Neural crest cell (in vitro differentiated cells): ENCODE data around the gene PSMF1. TPM values are rescaled to one million over a fixed set of nuclear protein-coding genes. Genes with fewer than 3 reads are reported as not detected.

ENCODE experiments used
- DNase-seq: peaks from one replicate; pipeline ENCODE4 v3.0.0; 2021; ENCODE audit warnings: low read depth, mixed read lengths, low spot score
- H3K27ac Mint-ChIP-seq: one replicate; pipeline ENCODE4 v1.8.0; 2021; ENCODE audit warnings: mild to moderate bottlenecking, mixed read lengths; ENCODE audit not compliant: unreplicated experiment
- H3K27me3 Mint-ChIP-seq: 2 replicates; pipeline ENCODE4 v1.8.0; 2021; ENCODE audit warnings: low read depth, mild to moderate bottlenecking, mixed read lengths
- H3K36me3 Mint-ChIP-seq: 2 replicates; pipeline ENCODE4 v1.8.0; 2021; ENCODE audit warnings: low read depth, mild to moderate bottlenecking, mixed read lengths
- H3K4me1 Mint-ChIP-seq: 2 replicates; pipeline ENCODE4 v1.8.0; 2021; ENCODE audit warnings: mixed read lengths
- H3K4me3 Mint-ChIP-seq: one replicate; pipeline ENCODE4 v1.8.0; 2021; ENCODE audit warnings: mild to moderate bottlenecking, mixed read lengths
- H3K9me3 Mint-ChIP-seq: 2 replicates; pipeline ENCODE4 v1.8.0; 2021; ENCODE audit warnings: mixed read lengths
- CTCF ChIP-seq: fragments of 200-600 bp; sonication (generic); conservative IDR thresholded peaks from 2 replicates; pipeline ENCODE4 v1.5.0; 2021; ENCODE audit warnings: antibody characterized with exemption, mild to moderate bottlenecking
- total RNA-seq: library from RNA; stranded (reverse); gene quantifications from 2 replicates; pipeline ENCODE4 v1.2.1, GENCODE V29; 2021

PSMF1 gene
- total RNA-seq, 1 donor from 2014 or later = 107 TPM

DNA sequence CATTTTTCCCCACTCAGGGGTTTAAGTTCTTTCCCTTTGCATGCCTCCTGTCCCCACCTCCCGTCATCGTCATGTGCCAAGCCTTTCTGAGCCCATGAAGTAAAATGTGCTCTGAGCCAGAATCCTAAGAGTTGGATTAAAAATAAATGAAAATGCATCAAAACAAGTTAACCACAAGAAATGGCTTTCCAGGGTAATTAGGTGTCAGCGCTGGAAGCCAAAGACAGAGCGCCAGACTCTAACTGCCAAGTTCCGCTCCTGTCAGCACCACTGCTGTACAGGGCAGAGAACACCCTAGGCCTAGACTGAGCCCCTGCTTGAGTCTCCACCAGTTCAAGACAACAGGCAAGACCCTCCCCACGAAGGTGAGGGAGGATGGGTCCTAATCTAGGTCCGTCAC is 79.4 kb downstream of the PSMF1 start:
- H3K4me3 Mint-ChIP-seq = no peak overlapping the region
- no peaks in the 10 kb centered on the region for H3K4me1 Mint-ChIP-seq
- no peaks in the 10 kb centered on the region for H3K36me3 Mint-ChIP-seq
- H3K27ac Mint-ChIP-seq = no peak overlapping the region
- no peak for DNase-seq
- no peaks in the 10 kb centered on the region for H3K9me3 Mint-ChIP-seq
- no peak for TF ChIP-seq CTCF
- H3K27me3 Mint-ChIP-seq = peaks cover 4% of the 10 kb centered on the region

DNA sequence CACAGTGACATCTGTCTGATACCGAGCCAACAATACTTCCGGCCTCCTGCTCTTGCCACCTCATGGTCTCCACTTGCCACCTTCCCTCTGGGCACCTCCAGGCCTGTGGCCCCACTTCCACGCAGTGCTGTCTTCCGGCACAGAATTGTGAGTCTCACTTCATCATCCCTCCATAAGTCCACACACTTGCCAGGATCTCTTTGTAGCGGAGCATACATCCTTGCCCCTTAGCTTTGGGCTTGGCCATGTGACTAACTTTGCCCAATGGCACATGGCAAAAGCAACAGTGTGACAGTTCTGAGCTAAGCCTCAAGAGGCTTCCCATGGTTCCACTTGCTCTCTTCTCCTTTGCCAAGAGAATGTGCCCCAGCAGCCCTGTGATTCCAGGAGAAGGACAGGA is 80.3 kb downstream of the PSMF1 start:
- Mint-ChIP-seq H3K27ac (no peak overlapping the region), H3K36me3 (no peaks in the 10 kb centered on the region), H3K27me3 (peaks cover 4% of the 10 kb centered on the region), H3K4me1 (no peaks in the 10 kb centered on the region), H3K9me3 (no peaks in the 10 kb centered on the region), H3K4me3 (no peak overlapping the region)
- no peak for DNase-seq
- TF ChIP-seq CTCF = no peak

- Mint-ChIP-seq H3K4me1 (no peaks in the 10 kb centered on the region), H3K27me3 (peaks cover 4% of the 10 kb centered on the region), H3K9me3 (no peaks in the 10 kb centered on the region), H3K36me3 (no peaks in the 10 kb centered on the region), H3K4me3 (no peak overlapping the region), H3K27ac (no peak overlapping the region)
- TF ChIP-seq CTCF = no peak
- DNase-seq = no peak
Measured at GRCh38 chr20:1199212-1199873, 80.9 kb downstream of the PSMF1 start.

GRCh38 chr20:1199964-1200363 is 81.6 kb downstream of the PSMF1 start:
- Mint-ChIP-seq H3K27ac (no peak overlapping the region), H3K9me3 (no peaks in the 10 kb centered on the region), H3K4me3 (no peak overlapping the region), H3K36me3 (no peaks in the 10 kb centered on the region), H3K4me1 (no peaks in the 10 kb centered on the region), H3K27me3 (peaks cover 4% of the 10 kb centered on the region)
- no peak for DNase-seq
- TF ChIP-seq CTCF = no peak

GRCh38 chr20:1202762-1203504 is 84.5 kb downstream of the PSMF1 start, which contains the start of gene C20orf202:
Gene C20orf202 (plus strand): TSS chr20:1203454. CDS start chr20:1203586, 132 bp downstream.
- no peak for DNase-seq
- no peak within 1 kb of the TSS for H3K27ac Mint-ChIP-seq
- H3K4me1 Mint-ChIP-seq = no peaks in the 10 kb centered on the region
- H3K36me3 Mint-ChIP-seq = no peaks in the 10 kb centered on the region
- TF ChIP-seq CTCF = no peak
- H3K9me3 Mint-ChIP-seq = no peaks in the 10 kb centered on the region
- no peak within 1 kb of the TSS for H3K4me3 Mint-ChIP-seq
- H3K27me3 Mint-ChIP-seq = peaks cover 6% of the 10 kb centered on the region
